Raji (cell line): ENCODE measurements around the gene SETX.

ENCODE experiments used
- POLR2A ChIP-seq: IDR thresholded peaks from 2 replicates; pipeline ENCODE4 v1.6.1; 2011; ENCODE audit warnings: low read depth, low read length, control low read depth; ENCODE audit not compliant: insufficient read depth

Gene SETX

DNA sequence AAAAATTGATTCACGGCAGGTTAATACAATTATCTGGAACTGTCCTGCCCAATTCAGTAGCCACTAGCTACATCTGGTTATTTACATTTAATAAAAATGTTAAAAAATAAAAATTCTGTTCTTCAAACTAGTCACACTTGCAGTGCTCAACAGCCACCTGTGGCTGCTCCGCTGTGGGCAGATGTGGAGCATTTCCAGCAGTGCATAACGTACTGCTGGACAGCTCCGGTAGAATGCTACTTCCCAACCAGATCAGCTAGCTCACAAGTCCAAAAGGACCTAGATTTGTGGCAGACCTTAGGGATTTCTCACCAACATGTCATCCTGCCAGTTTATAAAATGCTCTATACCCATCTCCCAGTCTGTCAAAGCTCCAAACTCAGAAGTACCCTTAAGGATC is 42.8 kb downstream of the SETX start:
- no peak for TF ChIP-seq POLR2A

DNA sequence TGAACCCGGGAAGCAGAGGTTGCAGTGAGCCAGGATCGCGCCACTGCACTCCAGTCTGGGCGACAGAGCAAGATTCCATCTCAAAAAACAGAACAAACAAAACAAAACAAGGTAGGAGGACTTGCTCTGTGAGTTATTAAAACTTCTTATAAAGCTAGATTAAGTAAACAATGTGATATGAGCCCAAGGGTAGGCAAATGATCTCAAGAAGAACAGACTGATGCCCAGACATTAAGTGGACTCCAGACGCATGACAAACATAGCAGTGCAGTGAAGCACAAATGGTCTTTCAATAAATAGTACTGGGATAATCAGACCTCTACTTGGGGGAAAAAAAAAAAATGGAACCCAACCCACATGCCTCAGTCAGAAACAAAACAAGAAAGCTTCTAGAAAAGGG is 45.7 kb downstream of the SETX start:
- TF ChIP-seq POLR2A, result no peak

DNA sequence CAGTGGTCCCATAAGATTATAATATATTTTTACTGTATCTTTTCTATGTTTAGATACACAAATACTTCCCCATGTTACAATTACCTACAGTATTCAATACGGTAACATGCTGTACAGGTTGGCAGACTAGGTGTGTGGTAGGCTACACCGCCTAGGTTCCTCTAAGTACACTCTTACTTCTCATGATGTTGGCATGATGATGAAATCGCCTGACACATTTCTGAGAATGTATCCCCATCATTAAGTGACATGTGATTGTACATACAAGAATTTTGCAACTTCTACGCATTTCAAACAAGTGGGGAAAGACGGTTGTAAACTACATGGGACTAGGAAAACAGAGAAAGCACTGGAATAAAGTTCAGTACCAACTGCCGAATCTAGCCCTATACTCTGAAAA is 53.3 kb downstream of the SETX start:
- TF ChIP-seq POLR2A, result no peak

DNA sequence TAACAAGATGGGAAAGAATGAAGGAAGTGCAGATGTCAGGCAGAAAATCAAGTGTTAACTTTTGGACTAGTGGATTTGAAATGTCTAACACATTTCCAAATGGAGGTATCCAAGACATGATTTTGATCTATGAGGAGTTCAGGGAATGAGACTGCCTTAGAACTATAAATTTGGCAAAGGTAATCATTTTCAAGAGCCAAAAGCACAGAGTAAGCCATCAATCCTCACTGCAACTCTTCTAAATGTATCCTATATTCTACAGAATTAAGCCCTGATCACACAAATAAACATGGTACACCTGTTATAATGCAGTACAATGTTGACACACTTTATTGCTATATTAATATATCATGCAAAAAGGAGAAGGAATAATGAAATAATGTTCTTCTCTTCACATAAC is 55.6 kb downstream of the SETX start:
- no peak for TF ChIP-seq POLR2A

DNA sequence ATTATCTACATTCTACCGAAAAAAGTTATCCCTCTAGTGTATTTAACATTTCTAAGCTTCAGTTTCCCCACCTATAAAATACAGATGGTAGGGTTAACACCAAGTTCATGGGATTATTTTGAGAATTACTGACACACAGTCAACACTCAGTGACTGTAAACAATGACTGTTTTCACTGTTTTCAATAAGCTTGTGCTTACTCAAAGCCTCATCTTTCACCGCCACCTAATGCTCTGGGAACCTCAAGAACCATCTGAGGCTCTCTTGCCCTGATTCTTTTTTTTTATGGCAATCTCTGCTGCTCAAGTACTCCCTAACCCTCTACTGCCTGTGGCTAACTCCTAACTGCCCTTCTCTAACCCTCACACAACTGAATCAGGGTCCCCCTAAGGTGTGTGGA is 59.6 kb downstream of the SETX start:
- TF ChIP-seq POLR2A, result no peak

DNA sequence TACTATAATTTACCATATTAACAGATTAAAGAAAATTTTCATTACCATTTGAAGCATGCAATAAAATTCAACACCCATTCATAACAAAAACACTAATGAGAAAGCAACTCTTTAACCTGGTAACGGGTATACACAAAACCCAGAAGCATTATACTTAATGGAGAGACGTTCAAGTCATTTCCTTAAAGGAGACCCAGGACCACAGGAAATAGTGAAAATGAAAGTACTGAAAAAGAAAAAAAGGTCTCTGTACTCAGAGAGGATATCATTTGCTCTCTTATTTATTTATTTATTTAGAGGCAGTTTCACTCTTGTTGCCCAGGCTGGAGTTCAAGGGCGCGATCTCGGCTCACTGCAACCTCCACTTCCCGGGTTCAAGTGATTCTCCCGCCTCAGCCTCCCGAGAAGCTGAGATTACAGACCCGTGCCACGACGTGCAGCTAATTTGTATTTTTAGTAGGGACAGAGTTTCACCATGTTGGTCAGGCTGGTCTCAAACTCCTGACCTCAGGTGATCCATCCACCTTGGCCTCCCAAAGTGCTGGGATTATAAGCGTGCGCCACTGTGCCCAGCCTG is 61.6 kb downstream of the SETX start:
- TF ChIP-seq POLR2A, result no peak

DNA sequence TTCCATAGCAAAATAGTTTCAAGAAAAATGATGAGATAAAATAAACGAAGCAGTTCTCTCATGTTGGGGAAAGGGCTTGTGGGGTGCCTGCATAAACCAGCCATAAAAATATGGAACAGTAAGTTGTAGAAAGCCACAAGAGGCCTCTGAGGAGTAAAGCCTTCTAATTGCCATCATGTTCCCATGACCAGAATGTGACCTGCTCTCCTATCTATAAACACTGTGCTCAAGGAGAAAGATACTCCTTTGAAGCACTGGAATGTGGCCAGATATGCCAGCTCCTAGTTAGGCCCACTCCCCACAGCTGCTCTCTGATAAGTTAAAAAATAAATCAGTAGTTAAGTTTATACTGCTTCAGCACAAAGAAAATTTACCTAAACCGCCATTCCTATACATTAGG is 65.8 kb downstream of the SETX start:
- no peak for TF ChIP-seq POLR2A

DNA sequence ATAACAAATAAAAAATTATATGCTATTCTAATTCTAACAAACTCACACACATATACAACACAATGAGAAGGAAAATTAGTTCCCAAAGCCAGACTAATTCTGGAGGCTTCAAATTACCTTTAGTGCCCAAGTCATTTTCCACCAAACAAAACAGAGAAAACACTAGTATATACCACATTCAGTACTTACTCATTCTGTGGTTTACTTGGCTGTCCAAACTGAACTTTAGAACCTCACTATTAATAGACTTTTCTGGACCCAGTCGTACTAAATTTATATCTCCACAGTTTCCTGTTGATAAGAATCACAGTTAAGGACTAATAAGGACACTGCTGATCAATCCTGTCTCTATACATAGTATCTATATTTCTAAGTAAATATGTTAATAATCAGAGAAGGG is 66.4 kb downstream of the SETX start:
- TF ChIP-seq POLR2A, result no peak

DNA sequence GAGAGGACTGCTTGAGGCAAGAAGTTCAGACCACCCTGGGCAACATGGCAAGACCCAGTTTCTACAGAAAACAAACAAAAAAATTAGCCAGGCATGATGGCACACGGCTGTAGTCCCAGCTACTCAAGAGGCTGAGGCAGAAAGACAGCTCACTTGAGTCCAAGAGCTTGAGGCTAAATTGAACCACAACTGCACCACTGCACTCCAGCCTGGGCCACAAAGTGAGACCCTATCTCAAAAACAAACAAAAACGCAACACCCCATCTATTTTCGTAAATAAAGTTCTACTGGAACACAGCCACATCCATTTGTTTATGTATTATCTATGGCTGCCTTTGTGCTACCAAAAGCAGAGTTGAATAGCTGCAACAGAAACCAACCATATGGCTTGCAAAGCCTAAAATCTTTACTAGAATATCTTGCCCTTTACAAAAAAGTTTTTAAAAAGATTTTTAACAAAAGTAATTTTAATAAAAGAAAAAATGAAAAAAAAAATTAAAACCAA is 67.5 kb downstream of the SETX start:
- no peak for TF ChIP-seq POLR2A

DNA sequence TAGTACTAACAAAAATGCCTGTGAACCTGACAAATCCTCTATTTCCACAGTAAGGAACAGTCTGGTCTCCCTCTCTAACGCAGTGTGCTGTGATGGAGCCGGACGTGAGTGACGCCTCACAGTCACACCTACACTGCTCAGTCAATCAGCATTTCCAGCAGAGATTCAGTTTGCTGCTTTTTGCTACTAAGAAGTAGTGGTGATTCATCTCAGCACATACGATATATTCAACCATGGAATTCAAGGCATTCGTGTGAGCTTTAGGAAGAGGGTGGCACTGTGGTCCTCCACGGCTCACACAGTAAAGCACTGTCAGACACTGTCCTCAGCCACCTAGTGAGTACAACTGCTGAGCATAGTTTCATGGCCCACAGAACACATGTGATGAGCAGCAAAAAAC is 70.9 kb downstream of the SETX start:
- no peak for TF ChIP-seq POLR2A

DNA sequence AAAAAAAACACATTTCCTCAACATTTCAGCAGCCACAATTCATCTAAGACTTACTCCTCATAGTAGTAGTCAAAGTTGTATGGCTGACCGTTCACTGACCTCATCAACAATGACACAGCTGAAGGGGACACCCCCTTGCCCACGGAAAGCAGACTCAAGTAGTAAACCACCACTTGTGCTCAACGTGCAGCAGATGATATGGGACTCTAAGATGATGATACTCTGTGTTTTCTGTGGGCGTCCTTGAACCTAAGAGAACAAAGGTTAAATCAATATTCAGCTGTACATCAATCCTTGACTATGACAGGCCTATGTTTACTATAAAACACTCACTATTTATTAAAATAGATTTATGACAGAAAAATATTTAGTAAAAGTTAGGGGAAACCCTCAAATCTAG is 71.6 kb downstream of the SETX start:
- TF ChIP-seq POLR2A, result no peak

DNA sequence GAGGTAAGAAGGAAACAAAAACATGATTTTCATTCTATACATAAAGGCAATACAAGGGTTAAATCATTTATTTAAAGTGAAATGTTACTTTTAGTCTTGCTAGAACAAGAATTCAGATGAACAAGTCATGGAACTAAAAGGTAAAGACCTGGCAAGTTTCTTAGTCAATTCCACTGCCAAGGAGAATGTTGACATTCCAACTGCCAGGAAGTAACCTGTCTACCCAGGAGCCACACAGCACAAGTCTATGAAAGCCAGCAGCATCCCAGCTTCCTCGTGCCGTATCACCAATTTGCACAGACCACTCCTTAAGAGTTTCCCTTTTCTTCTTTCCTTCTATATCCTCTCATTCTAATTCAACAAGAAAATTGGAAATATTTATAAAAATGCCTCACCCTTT is 79.9 kb downstream of the SETX start:
- no peak for TF ChIP-seq POLR2A

DNA sequence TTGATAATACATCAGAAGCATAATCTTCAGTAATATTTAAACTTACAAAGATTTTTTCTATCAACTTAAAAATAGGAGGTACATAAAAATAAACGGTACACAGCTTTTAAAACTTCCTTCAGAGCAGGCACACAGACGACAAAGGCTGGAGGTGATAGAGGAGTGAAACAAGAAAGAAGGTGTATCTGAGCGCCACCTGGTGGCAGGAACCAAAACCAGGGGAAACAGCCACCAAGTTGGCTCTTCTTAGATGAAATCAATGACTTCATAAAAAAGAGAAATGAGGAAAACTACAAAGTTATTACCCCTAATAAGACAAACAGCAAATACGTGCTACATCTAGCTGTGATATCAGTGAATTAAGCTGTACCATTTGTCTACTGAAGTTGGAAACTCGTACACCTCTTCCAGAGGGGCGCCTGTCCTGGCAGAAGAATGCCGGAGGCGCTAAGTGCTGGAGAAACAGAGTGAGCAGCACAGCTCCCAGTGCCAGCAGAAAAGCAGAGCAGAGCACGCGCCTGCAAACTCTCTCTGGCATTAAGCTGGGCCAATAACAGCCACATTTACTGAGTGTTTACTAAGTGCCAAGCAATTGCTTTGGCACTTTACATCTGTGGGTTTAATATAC is 85.9 kb downstream of the SETX start:
- no peak for TF ChIP-seq POLR2A

DNA sequence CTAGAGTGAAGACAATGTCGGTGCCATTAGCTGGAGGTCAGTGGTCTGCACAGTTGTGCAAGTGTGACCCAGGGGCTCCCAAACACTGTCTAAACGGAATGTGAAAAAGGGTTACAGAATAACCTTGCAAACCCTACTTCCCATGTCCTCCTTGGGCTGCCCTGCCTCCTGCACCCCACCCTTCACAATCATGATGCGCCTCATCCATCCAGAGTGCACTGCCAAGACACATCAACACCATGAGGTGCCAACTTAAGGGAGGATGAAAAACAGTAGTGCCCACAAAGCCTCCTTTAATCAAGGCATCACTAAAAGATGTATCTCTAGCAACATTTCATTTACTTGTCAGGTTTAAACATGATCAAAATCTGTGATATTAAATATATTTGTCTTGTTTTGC is 87.1 kb downstream of the SETX start:
- TF ChIP-seq POLR2A, result no peak

DNA sequence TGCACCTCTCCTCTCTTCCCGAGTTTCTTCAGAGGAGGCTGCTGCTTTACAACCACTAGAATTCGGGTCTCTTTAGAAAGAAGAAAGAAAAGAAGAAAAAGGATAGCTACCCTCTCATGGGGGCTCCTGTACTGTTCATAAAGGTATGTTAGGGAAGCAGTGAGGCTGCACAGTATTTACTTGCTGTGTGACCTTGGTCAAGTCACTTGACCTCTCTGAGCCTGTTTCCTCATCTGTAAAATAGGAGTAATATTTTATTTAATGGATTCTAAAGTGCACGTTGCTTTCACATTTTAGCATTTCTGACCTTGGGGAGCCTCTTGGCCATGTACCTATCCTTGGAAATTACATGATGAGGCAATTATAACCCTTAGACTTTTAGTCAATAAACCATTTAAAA is 88.8 kb downstream of the SETX start:
- no peak for TF ChIP-seq POLR2A

DNA sequence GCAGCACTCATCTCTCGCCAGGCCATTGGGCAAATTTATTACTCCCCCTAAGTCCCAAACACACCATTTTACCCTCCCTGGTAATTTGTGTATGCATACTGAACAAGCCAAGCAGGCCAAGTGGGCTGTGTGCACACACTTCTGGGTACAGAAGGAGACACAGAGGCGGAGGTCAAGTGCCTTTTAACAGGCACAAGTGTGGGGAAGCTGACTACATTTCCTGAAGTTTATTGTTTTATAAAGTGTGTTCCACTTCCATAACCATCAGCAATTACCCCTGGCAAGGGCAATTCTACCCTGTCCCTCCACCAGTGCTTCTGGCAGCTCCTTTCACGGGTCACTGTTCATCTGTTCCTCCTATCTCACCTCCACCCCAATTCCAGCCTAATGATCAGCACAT is 93.9 kb downstream of the SETX start:
- TF ChIP-seq POLR2A, result no peak
